GM23338 (cell line): Measurements from ENCODE around the gene MRPS22. TPM values are rescaled to one million over a fixed set of nuclear protein-coding genes. Genes with fewer than 3 reads are reported as not detected.

Experiments used
- ATAC-seq: fragments of 200-7000 bp; cut with Tn5 transposase; 3 replicates; pipeline ENCODE4 v1.9.1; 2020
- DNase-seq: peaks from one replicate; pipeline ENCODE4 v3.0.0-alpha.2; 2015; ENCODE audit warnings: low spot score
- H2AFZ ChIP-seq: fragments of 200-600 bp; sonication (generic); 2 replicates; pipeline ENCODE4 v1.8.0; 2016; ENCODE audit warnings: antibody characterized with exemption, mild to moderate bottlenecking, moderate library complexity
- H3F3A ChIP-seq: fragments of 200-600 bp; sonication (generic); replicated peaks from 2 replicates; pipeline ENCODE4 v1.8.0; 2017; ENCODE audit warnings: antibody characterized with exemption, mixed run types, low read depth
- H3K27ac ChIP-seq: fragments of 200-600 bp; sonication (generic); 2 replicates; pipeline ENCODE4 v1.6.1; 2016; ENCODE audit warnings: low read depth
- H3K27me3 ChIP-seq: fragments of 200-600 bp; sonication (generic); 2 replicates; pipeline ENCODE4 v1.8.0; 2016; ENCODE audit warnings: mild to moderate bottlenecking, mixed run types, moderate library complexity; ENCODE audit not compliant: insufficient read depth
- H3K36me3 ChIP-seq: fragments of 200-600 bp; sonication (generic); 2 replicates; pipeline ENCODE4 v1.8.0; 2016; ENCODE audit warnings: mild to moderate bottlenecking; ENCODE audit not compliant: insufficient read depth
- H3K4me1 ChIP-seq: fragments of 200-600 bp; sonication (generic); 2 replicates; pipeline ENCODE4 v1.8.0; 2016; ENCODE audit warnings: mild to moderate bottlenecking, moderate library complexity; ENCODE audit not compliant: insufficient read depth
- H3K4me2 ChIP-seq: fragments of 200-600 bp; sonication (generic); 2 replicates; pipeline ENCODE4 v1.7.1; 2017; ENCODE audit warnings: mixed run types
- H3K4me3 ChIP-seq: fragments of 200-600 bp; sonication (generic); 2 replicates; pipeline ENCODE4 v1.6.1; 2016; ENCODE audit warnings: mixed run types
- H3K79me2 ChIP-seq: fragments of 200-600 bp; sonication (generic); replicated peaks from 2 replicates; pipeline ENCODE4 v1.8.0; 2017; ENCODE audit warnings: mild to moderate bottlenecking; ENCODE audit not compliant: insufficient read depth
- H3K9me2 ChIP-seq: fragments of 200-600 bp; sonication (generic); 2 replicates; pipeline ENCODE4 v1.8.0; 2017; ENCODE audit not compliant: insufficient read depth
- H4K20me1 ChIP-seq: fragments of 200-600 bp; sonication (generic); replicated peaks from 2 replicates; pipeline ENCODE4 v1.8.0; 2017; ENCODE audit warnings: mild to moderate bottlenecking; ENCODE audit not compliant: insufficient read depth
- H3K27ac Mint-ChIP-seq: 2 replicates; pipeline ENCODE4 v1.8.0; 2020; ENCODE audit warnings: inconsistent platforms, mild to moderate bottlenecking, moderate library complexity, mixed read lengths
- H3K27me3 Mint-ChIP-seq: 3 replicates; pipeline ENCODE4 v1.8.0; 2022; ENCODE audit warnings: low read depth, mild to moderate bottlenecking, moderate library complexity, mixed read lengths, inconsistent platforms; ENCODE audit not compliant: insufficient read depth, poor library complexity
- H3K36me3 Mint-ChIP-seq: 3 replicates; pipeline ENCODE4 v1.8.0; 2021; ENCODE audit warnings: low read depth, mild to moderate bottlenecking, inconsistent platforms, moderate library complexity, mixed read lengths
- H3K4me1 Mint-ChIP-seq: 3 replicates; pipeline ENCODE4 v1.8.0; 2020; ENCODE audit warnings: mild to moderate bottlenecking, inconsistent platforms, mixed read lengths
- H3K4me3 Mint-ChIP-seq: 3 replicates; pipeline ENCODE4 v1.8.0; 2021; ENCODE audit warnings: moderate library complexity, mild to moderate bottlenecking, inconsistent platforms, mixed read lengths
- H3K9me3 Mint-ChIP-seq: 3 replicates; pipeline ENCODE4 v1.8.0; 2020; ENCODE audit warnings: moderate library complexity, mild to moderate bottlenecking, inconsistent platforms, mixed read lengths
- CREB1 ChIP-seq: fragments of 250-450 bp; sonication (Bioruptor Pico); IDR thresholded peaks from 2 replicates; pipeline ENCODE4 v1.5.0; 2020; ENCODE audit warnings: low read depth, mild to moderate bottlenecking, moderate library complexity
- CTCF ChIP-seq, 2 experiments: fragments of 200-600 bp in 1 of 2; sonication (generic) in 1 of 2; conservative IDR thresholded peaks; 2 replicates each; pipeline versions ENCODE4 v1.5.1 to v1.6.1; 2016 to 2017; ENCODE audit warnings: antibody characterized with exemption in 2 of 2, low read depth in 2 of 2, mild to moderate bottlenecking in 2 of 2, moderate library complexity in 1 of 2
- EZH2 ChIP-seq: fragments of 200-600 bp; sonication (generic); IDR thresholded peaks from one replicate; pipeline ENCODE4 v1.8.0; 2017; ENCODE audit warnings: antibody characterized with exemption, mild to moderate bottlenecking, low read depth; ENCODE audit not compliant: unreplicated experiment
- EZH2phosphoT487 ChIP-seq: fragments of 200-600 bp; sonication (generic); IDR thresholded peaks from one replicate; pipeline ENCODE4 v1.8.1; 2018; ENCODE audit warnings: antibody characterized with exemption; ENCODE audit not compliant: unreplicated experiment
- JUNB ChIP-seq: IDR thresholded peaks from one replicate; pipeline ENCODE4 v1.6.1; 2016; ENCODE audit warnings: antibody characterized with exemption; ENCODE audit not compliant: unreplicated experiment
- NANOG ChIP-seq: IDR thresholded peaks from 2 replicates; pipeline ENCODE4 v1.6.1; 2016; ENCODE audit warnings: antibody characterized with exemption, borderline replicate concordance
- POLR2AphosphoS5 ChIP-seq: IDR thresholded peaks from 2 replicates; pipeline ENCODE4 v1.6.1; 2016; ENCODE audit warnings: antibody characterized with exemption, low read depth
- STAT1 ChIP-seq: IDR thresholded peaks from one replicate; pipeline ENCODE4 v1.6.1; 2016; ENCODE audit warnings: antibody characterized with exemption; ENCODE audit not compliant: unreplicated experiment
- ZNF114 ChIP-seq: fragments of 250-450 bp; sonication (Bioruptor Pico); IDR thresholded peaks from 2 replicates; pipeline ENCODE4 v1.5.0; 2020; ENCODE audit warnings: mild to moderate bottlenecking, moderate library complexity
- ZNF331 ChIP-seq: fragments of 250-450 bp; sonication (Bioruptor Pico); IDR thresholded peaks from 2 replicates; pipeline ENCODE4 v1.5.0; 2020; ENCODE audit warnings: low read depth, mild to moderate bottlenecking, moderate library complexity
- ZNF462 ChIP-seq: fragments of 250-450 bp; sonication (Bioruptor Pico); IDR thresholded peaks from 2 replicates; pipeline ENCODE4 v1.5.0; 2020; ENCODE audit warnings: mild to moderate bottlenecking, moderate library complexity
- polyA plus RNA-seq: library from polyadenylated mRNA; unstranded; fragments of >200 nt; fragmentation: Nextera tagmentation; extraction: Ambion mirVana; gene quantifications from 2 replicates; pipeline ENCODE4 v1.2.1, GENCODE V29; 2016
- total RNA-seq: library from RNA; depleted of rRNA; stranded (reverse); fragments of >200 nt; shearing (Covaris generic); gene quantifications from 2 replicates; pipeline ENCODE4 v1.2.3, GENCODE V29; 2014
- TF ChIP-seq, protein P1 (sequence below): IDR thresholded peaks from one replicate; pipeline ENCODE4 v1.6.1; 2018; ENCODE audit warnings: antibody characterized with exemption; ENCODE audit not compliant: unreplicated experiment
- TF ChIP-seq, protein P2 (sequence below): IDR thresholded peaks from 2 replicates; pipeline ENCODE4 v1.6.1; 2016; ENCODE audit warnings: antibody characterized with exemption

MRPS22 gene
- total and polyA plus RNA-seq, 2 experiments from 2014 or later = 58.4 to 65.6 TPM

DNA sequence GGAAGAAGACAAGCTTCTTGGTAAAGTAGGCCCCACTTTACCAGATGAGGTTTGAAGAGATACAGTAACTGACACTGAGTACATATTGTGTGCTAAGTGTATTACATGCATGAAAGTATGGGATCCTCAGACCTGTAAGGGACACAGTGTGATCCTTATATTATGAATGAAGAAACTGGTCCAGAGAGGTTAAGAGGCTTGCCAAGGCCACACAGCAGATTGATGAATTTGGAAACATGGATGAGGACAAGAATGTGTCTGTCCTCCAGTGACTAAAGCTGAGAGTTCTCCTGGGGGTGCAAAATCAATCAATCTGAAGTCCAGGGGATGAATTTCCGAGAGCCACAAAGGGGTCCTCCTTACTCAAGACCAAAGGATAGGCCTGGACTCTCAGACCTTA lies 31.4 kb upstream of the MRPS22 start:
- Histone ChIP-seq H3K9me2 (no peaks in the 10 kb centered on the region), H4K20me1 (no peaks in the 10 kb centered on the region), H3K4me3 (no peak overlapping the region), H3K79me2 (no peaks in the 10 kb centered on the region), H3K27me3 (no peaks in the 10 kb centered on the region), H3K4me1 (no peaks in the 10 kb centered on the region; the same call in 1 of the 2 replicates), H3K4me2 (no peak overlapping the region), H2AFZ (no peak overlapping the region), H3K36me3 (no peaks in the 10 kb centered on the region), H3F3A (no peaks in the 10 kb centered on the region), H3K27ac (no peak overlapping the region)
- TF ChIP-seq EZH2 = no peak
- TF ChIP-seq STAT1 = no peak
- TF ChIP-seq POLR2AphosphoS5 = no peak
- no peak for TF ChIP-seq ZNF331
- no peak for TF ChIP-seq EZH2phosphoT487
- no peak for TF ChIP-seq ZNF114 (CRISPR knock-in tag)
- TF ChIP-seq CREB1 = no peak
- TF ChIP-seq ZNF462 (CRISPR knock-in tag) = no peak
- TF ChIP-seq, protein P1, sequence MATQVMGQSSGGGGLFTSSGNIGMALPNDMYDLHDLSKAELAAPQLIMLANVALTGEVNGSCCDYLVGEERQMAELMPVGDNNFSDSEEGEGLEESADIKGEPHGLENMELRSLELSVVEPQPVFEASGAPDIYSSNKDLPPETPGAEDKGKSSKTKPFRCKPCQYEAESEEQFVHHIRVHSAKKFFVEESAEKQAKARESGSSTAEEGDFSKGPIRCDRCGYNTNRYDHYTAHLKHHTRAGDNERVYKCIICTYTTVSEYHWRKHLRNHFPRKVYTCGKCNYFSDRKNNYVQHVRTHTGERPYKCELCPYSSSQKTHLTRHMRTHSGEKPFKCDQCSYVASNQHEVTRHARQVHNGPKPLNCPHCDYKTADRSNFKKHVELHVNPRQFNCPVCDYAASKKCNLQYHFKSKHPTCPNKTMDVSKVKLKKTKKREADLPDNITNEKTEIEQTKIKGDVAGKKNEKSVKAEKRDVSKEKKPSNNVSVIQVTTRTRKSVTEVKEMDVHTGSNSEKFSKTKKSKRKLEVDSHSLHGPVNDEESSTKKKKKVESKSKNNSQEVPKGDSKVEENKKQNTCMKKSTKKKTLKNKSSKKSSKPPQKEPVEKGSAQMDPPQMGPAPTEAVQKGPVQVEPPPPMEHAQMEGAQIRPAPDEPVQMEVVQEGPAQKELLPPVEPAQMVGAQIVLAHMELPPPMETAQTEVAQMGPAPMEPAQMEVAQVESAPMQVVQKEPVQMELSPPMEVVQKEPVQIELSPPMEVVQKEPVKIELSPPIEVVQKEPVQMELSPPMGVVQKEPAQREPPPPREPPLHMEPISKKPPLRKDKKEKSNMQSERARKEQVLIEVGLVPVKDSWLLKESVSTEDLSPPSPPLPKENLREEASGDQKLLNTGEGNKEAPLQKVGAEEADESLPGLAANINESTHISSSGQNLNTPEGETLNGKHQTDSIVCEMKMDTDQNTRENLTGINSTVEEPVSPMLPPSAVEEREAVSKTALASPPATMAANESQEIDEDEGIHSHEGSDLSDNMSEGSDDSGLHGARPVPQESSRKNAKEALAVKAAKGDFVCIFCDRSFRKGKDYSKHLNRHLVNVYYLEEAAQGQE = no peak
- TF ChIP-seq NANOG = no peak
- TF ChIP-seq CTCF (conservative IDR thresholded peaks at IDR 0.05; ENCODE audit: low read depth in 2 of 2) = no peak
- TF ChIP-seq, protein P2, sequence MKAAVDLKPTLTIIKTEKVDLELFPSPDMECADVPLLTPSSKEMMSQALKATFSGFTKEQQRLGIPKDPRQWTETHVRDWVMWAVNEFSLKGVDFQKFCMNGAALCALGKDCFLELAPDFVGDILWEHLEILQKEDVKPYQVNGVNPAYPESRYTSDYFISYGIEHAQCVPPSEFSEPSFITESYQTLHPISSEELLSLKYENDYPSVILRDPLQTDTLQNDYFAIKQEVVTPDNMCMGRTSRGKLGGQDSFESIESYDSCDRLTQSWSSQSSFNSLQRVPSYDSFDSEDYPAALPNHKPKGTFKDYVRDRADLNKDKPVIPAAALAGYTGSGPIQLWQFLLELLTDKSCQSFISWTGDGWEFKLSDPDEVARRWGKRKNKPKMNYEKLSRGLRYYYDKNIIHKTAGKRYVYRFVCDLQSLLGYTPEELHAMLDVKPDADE = no peak
- TF ChIP-seq JUNB = no peak
- peaks cover 6% of the 10 kb centered on the region for H3K4me1 Mint-ChIP-seq
- H3K27me3 Mint-ChIP-seq = peaks cover 3% of the 10 kb centered on the region
- H3K36me3 Mint-ChIP-seq = no peaks in the 10 kb centered on the region; the same call in 2 of the 3 replicates
- H3K27ac Mint-ChIP-seq = no peak overlapping the region
- H3K9me3 Mint-ChIP-seq = no peaks in the 10 kb centered on the region
- DNase-seq (no peak), ATAC-seq (no peak)
- no peak overlapping the region for H3K4me3 Mint-ChIP-seq
